BE2C (cell line): ENCODE data around the gene ADIG.

ENCODE experiments used
- DNase-seq: peaks from one replicate; pipeline ENCODE4 v3.0.0-alpha.2; 2020
- H3K27me3 ChIP-seq: fragments of 250-450 bp; sonication (Bioruptor Pico); 2 replicates; pipeline ENCODE4 v1.5.1; 2020; ENCODE audit warnings: mild to moderate bottlenecking
- H3K36me3 ChIP-seq: fragments of 250-450 bp; sonication (Bioruptor Pico); 2 replicates; pipeline ENCODE4 v1.5.1; 2020; ENCODE audit warnings: mild to moderate bottlenecking
- H3K4me1 ChIP-seq: fragments of 250-450 bp; sonication (Bioruptor Pico); 2 replicates; pipeline ENCODE4 v1.5.1; 2020
- H3K4me3 ChIP-seq: 2 replicates; pipeline ENCODE4 v1.5.1; 2011; ENCODE audit warnings: low read depth, low read length
- H3K9me3 ChIP-seq: fragments of 250-450 bp; sonication (Bioruptor Pico); 2 replicates; pipeline ENCODE4 v1.5.1; 2020
- CTCF ChIP-seq: IDR thresholded peaks from 2 replicates; pipeline ENCODE4 v1.5.1; 2012; ENCODE audit warnings: mild to moderate bottlenecking, low read depth, low read length

The ADIG gene

GRCh38 chr20:38607351-38607750, 26.4 kb downstream of the ADIG start:
- Histone ChIP-seq H3K4me3 (no peak overlapping the region), H3K36me3 (no peaks in the 10 kb centered on the region), H3K9me3 (no peaks in the 10 kb centered on the region), H3K4me1 (no peaks in the 10 kb centered on the region), H3K27me3 (peaks cover 3% of the 10 kb centered on the region; the same call in 1 of the 2 replicates)
- DNase-seq: no peak
- TF ChIP-seq CTCF: no peak

- no peaks in the 10 kb centered on the region for H3K9me3 ChIP-seq
- no peaks in the 10 kb centered on the region for H3K27me3 ChIP-seq
- no peak for TF ChIP-seq CTCF
- no peaks in the 10 kb centered on the region for H3K4me1 ChIP-seq
- H3K4me3 ChIP-seq: no peak overlapping the region
- no peak for DNase-seq
- no peaks in the 10 kb centered on the region for H3K36me3 ChIP-seq
Measured at GRCh38 chr20:38608188-38608587, 27.2 kb downstream of the ADIG start.

- TF ChIP-seq CTCF: no peak
- Histone ChIP-seq H3K9me3 (no peaks in the 10 kb centered on the region), H3K4me1 (no peaks in the 10 kb centered on the region), H3K36me3 (no peaks in the 10 kb centered on the region), H3K4me3 (no peak overlapping the region), H3K27me3 (no peaks in the 10 kb centered on the region)
- DNase-seq: no peak
Measured at GRCh38 chr20:38609815-38610214, 28.8 kb downstream of the ADIG start.

- no peak for DNase-seq
- TF ChIP-seq CTCF: no peak
- no peaks in the 10 kb centered on the region for H3K27me3 ChIP-seq
- no peaks in the 10 kb centered on the region for H3K36me3 ChIP-seq
- H3K4me1 ChIP-seq: no peaks in the 10 kb centered on the region
- H3K4me3 ChIP-seq: no peak overlapping the region
- no peaks in the 10 kb centered on the region for H3K9me3 ChIP-seq
Measured at GRCh38 chr20:38610521-38610920, 29.5 kb downstream of the ADIG start.

GRCh38 chr20:38612751-38613515, 31.9 kb downstream of the ADIG start:
- Histone ChIP-seq H3K4me3 (no peak overlapping the region), H3K27me3 (no peaks in the 10 kb centered on the region), H3K36me3 (no peaks in the 10 kb centered on the region), H3K4me1 (no peaks in the 10 kb centered on the region), H3K9me3 (no peaks in the 10 kb centered on the region)
- no peak for TF ChIP-seq CTCF
- no peak for DNase-seq

GRCh38 chr20:38615283-38615682, 34.3 kb downstream of the ADIG start:
- Histone ChIP-seq H3K36me3 (no peaks in the 10 kb centered on the region), H3K4me1 (no peaks in the 10 kb centered on the region)
- no peak for TF ChIP-seq CTCF

More at GRCh38 chr20:38615283-38615682, 34.3 kb downstream of the ADIG start:
- no peaks in the 10 kb centered on the region for H3K27me3 ChIP-seq
- H3K4me3 ChIP-seq: no peak overlapping the region
- H3K9me3 ChIP-seq: no peaks in the 10 kb centered on the region
- DNase-seq: no peak
